Measurements from ENCODE around the gene SCNN1G.

DNA sequence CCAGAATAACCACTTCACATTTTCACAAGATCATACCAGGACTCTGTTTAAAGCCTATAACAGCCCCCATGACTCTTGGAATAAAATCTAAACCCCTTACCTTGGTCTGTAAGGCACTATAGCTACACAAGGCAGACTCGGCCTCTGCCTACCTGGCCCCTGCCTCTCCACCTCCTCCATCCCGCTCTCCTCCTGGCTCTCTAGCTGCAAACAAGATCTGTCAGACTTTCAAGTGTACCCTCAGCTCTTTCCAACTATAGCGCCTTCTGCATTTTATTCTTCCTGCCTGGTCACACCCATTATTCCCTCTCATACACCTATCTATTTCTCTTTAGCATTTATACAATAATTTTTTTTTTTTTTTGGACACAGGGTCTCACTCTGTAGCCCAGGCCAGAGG is 41.5 kb upstream of the SCNN1G start:
- TF ChIP-seq, protein P1, sequence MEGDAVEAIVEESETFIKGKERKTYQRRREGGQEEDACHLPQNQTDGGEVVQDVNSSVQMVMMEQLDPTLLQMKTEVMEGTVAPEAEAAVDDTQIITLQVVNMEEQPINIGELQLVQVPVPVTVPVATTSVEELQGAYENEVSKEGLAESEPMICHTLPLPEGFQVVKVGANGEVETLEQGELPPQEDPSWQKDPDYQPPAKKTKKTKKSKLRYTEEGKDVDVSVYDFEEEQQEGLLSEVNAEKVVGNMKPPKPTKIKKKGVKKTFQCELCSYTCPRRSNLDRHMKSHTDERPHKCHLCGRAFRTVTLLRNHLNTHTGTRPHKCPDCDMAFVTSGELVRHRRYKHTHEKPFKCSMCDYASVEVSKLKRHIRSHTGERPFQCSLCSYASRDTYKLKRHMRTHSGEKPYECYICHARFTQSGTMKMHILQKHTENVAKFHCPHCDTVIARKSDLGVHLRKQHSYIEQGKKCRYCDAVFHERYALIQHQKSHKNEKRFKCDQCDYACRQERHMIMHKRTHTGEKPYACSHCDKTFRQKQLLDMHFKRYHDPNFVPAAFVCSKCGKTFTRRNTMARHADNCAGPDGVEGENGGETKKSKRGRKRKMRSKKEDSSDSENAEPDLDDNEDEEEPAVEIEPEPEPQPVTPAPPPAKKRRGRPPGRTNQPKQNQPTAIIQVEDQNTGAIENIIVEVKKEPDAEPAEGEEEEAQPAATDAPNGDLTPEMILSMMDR (IDR thresholded peaks at IDR 0.05), result no peak
- TF ChIP-seq POLR2A (IDR thresholded peaks at IDR 0.05) (no peak), EP300 (IDR thresholded peaks at IDR 0.05; ENCODE audit: low read depth) (no peak)

All from transverse colon (tissue), 3 donors.